Large intestine (tissue), 3 donors: ENCODE results near the gene ELMO1. TPM values are rescaled to one million over a fixed set of nuclear protein-coding genes. Genes with fewer than 3 reads are reported as not detected.

ENCODE experiments used
- DNase-seq, 2 donors: peaks; one replicate each; pipeline versions ENCODE4 v3.0.0 to v3.0.0-alpha.2; 2013
- H3K27ac ChIP-seq: one replicate; pipeline ENCODE4 v1.5.1; 2013; ENCODE audit warnings: low read length
- H3K27me3 ChIP-seq: 2 replicates; pipeline ENCODE4 v1.6.1; 2013; ENCODE audit warnings: low read length; ENCODE audit not compliant: control insufficient read depth, insufficient read depth
- H3K36me3 ChIP-seq: 2 replicates; pipeline ENCODE4 v1.6.1; 2013; ENCODE audit warnings: low read length; ENCODE audit not compliant: control insufficient read depth, insufficient read depth
- H3K4me1 ChIP-seq: one replicate; pipeline ENCODE4 v1.6.1; 2013; ENCODE audit warnings: low read length; ENCODE audit not compliant: control insufficient read depth, insufficient read depth
- H3K4me3 ChIP-seq: one replicate; pipeline ENCODE4 v1.5.1; 2013; ENCODE audit warnings: low read length
- H3K9me3 ChIP-seq: one replicate; pipeline ENCODE4 v1.6.1; 2013; ENCODE audit warnings: mild to moderate bottlenecking, low read depth, low read length, moderate library complexity; ENCODE audit not compliant: control insufficient read depth
- WGBS: methylation state at CpG from one replicate; pipeline ENCODE4 v1.1.5; 2013; ENCODE audit warnings: low lambda C conversion rate; ENCODE audit not compliant: insufficient coverage; 5-methylcytosine and 5-hydroxymethylcytosine counted together
- polyA plus RNA-seq: library from polyadenylated mRNA; unstranded; fragments of 120-200 nt; gene quantifications from one replicate; pipeline ENCODE4 v1.2.1, GENCODE V29; 2013

The ELMO1 gene
- polyA plus RNA-seq, 1 donor: 9.5 TPM

GRCh38 chr7:36810489-36810888, 638.2 kb downstream of the ELMO1 start:
- Histone ChIP-seq H3K9me3 (no peaks in the 10 kb centered on the region), H3K36me3 (no peaks in the 10 kb centered on the region), H3K4me3 (no peak overlapping the region), H3K27ac (no peak overlapping the region), H3K4me1 (peaks cover 5% of the 10 kb centered on the region), H3K27me3 (no peaks in the 10 kb centered on the region)
- peak in 1 of 2 donors; percentile 41 for DNase-seq
- WGBS: 0% methylated on average over 1 of the region's 2 CpGs

- Histone ChIP-seq H3K9me3 (no peaks in the 10 kb centered on the region), H3K27me3 (no peaks in the 10 kb centered on the region), H3K36me3 (no peaks in the 10 kb centered on the region), H3K4me3 (no peak overlapping the region), H3K4me1 (peaks cover 4% of the 10 kb centered on the region), H3K27ac (no peak overlapping the region)
- no peak for DNase-seq
- 100% methylated on average over 1 of the region's 1 CpG for WGBS
Observed at GRCh38 chr7:36810032-36810431, 638.6 kb downstream of the ELMO1 start.

GRCh38 chr7:36809510-36809909, 639.2 kb downstream of the ELMO1 start:
- WGBS: no CpG with 5 or more reads among the region's 3 CpGs
- DNase-seq: no peak

GRCh38 chr7:36809086-36809485, 639.6 kb downstream of the ELMO1 start:
- no CpG with 5 or more reads among the region's 3 CpGs for WGBS
- no peak for DNase-seq
- Histone ChIP-seq H3K27ac (no peak overlapping the region), H3K9me3 (no peaks in the 10 kb centered on the region), H3K4me3 (no peak overlapping the region), H3K4me1 (no peaks in the 10 kb centered on the region), H3K36me3 (no peaks in the 10 kb centered on the region), H3K27me3 (no peaks in the 10 kb centered on the region)

More at GRCh38 chr7:36809510-36809909, 639.2 kb downstream of the ELMO1 start:
- Histone ChIP-seq H3K9me3 (no peaks in the 10 kb centered on the region), H3K36me3 (no peaks in the 10 kb centered on the region), H3K4me3 (no peak overlapping the region), H3K27me3 (no peaks in the 10 kb centered on the region), H3K4me1 (no peaks in the 10 kb centered on the region), H3K27ac (no peak overlapping the region)

- H3K36me3 ChIP-seq: no peaks in the 10 kb centered on the region
- no peak overlapping the region for H3K27ac ChIP-seq
- no peak overlapping the region for H3K4me3 ChIP-seq
- no peaks in the 10 kb centered on the region for H3K27me3 ChIP-seq
- 100% methylated on average over 1 of the region's 2 CpGs for WGBS
- DNase-seq: no peak
- H3K9me3 ChIP-seq: no peaks in the 10 kb centered on the region
- H3K4me1 ChIP-seq: no peaks in the 10 kb centered on the region
Observed at GRCh38 chr7:36806891-36807290, 641.8 kb downstream of the ELMO1 start.

Other genes with a start within 250 kb of the ELMO1 start
- 0.52 TPM for gene GPR141, start 234.9 kb upstream of the ELMO1 start, polyA plus RNA-seq